ENCODE data around the gene C1RL. TPM values are rescaled to one million over a fixed set of nuclear protein-coding genes. Genes with fewer than 3 reads are reported as not detected.
"Not testable (repeated sequence)": the region's sequence is repeated elsewhere in the genome, so short reads cannot be mapped to it uniquely, and the experiment has no call there.

The C1RL gene
- total RNA-seq, 4 donors from 2014 or later, result 39.6 to 261 (median 65.0) TPM

- H3K27ac ChIP-seq, result no peak overlapping the region
- peaks cover 4% of the 10 kb centered on the region for H3K27me3 ChIP-seq
- no peak for TF ChIP-seq CTCF (IDR thresholded peaks at IDR 0.05)
- TF ChIP-seq POLR2AphosphoS5 (IDR thresholded peaks at IDR 0.05), result no peak
- TF ChIP-seq EP300 (IDR thresholded peaks at IDR 0.05; ENCODE audit: low read depth), result no peak
- TF ChIP-seq POLR2A (IDR thresholded peaks at IDR 0.05), result no peak
- intact Hi-C loops (cut with DNase I; ENCODE audit: low total_unique reads), result no loop called here
- no peak overlapping the region for H3K4me3 ChIP-seq
- no peaks in the 10 kb centered on the region for H3K9me3 ChIP-seq
- H3K36me3 ChIP-seq, result no peaks in the 10 kb centered on the region
- in situ Hi-C loops (cut with MboI; ENCODE audit: low pct_ligation_motif_present in 1 of 4, low pct_unique_long_range_greater_than_20kb in 1 of 4, low sequenced_read_pairs in 3 of 4), result no loop called here
- DNase-seq, result no peak
- H3K4me1 ChIP-seq, result peaks cover 0 to 5% (median 3%) of the 10 kb centered on the region in 4 donors
- WGBS, 2 donors (ENCODE audit: low coverage in 1 of 2), result 84 to 90% methylated on average over 2 to 4 of the region's 4 CpGs
These were observed 54.1 kb downstream of the C1RL start for GRCh38 chr12:7054925-7055324.

GRCh38 chr12:7049973-7050372 lies 59.0 kb downstream of the C1RL start:
- intact Hi-C loops (cut with DNase I; ENCODE audit: low total_unique reads); H3K9me3 ChIP-seq; H3K36me3 ChIP-seq; H3K4me1 ChIP-seq; DNase-seq; H3K27me3 ChIP-seq; H3K27ac ChIP-seq; in situ Hi-C loops (cut with MboI; ENCODE audit: low pct_ligation_motif_present in 1 of 4, low pct_unique_long_range_greater_than_20kb in 1 of 4, low sequenced_read_pairs in 3 of 4); H3K4me3 ChIP-seq: not testable (repeated sequence)
- 92 to 94% methylated on average over 3 of the region's 3 CpGs for WGBS, 2 donors (ENCODE audit: low coverage in 1 of 2)

- WGBS, 2 donors (ENCODE audit: low coverage in 1 of 2), result 87 to 92% methylated on average over 8 to 10 of the region's 10 CpGs
- H3K27ac ChIP-seq; DNase-seq; in situ Hi-C loops (cut with MboI; ENCODE audit: low pct_ligation_motif_present in 1 of 4, low pct_unique_long_range_greater_than_20kb in 1 of 4, low sequenced_read_pairs in 3 of 4); H3K36me3 ChIP-seq; H3K4me1 ChIP-seq; H3K9me3 ChIP-seq; H3K4me3 ChIP-seq; intact Hi-C loops (cut with DNase I; ENCODE audit: low total_unique reads); H3K27me3 ChIP-seq: not testable (repeated sequence)
These were observed 59.5 kb downstream of the C1RL start for GRCh38 chr12:7049445-7049951.

- DNase-seq, result no peak
- Histone ChIP-seq H3K27me3 (no peaks in the 10 kb centered on the region), H3K4me1 (peaks cover 0 to 5% (median 2%) of the 10 kb centered on the region in 4 donors), H3K36me3 (no peaks in the 10 kb centered on the region), H3K27ac (no peak overlapping the region), H3K4me3 (no peak overlapping the region), H3K9me3 (no peaks in the 10 kb centered on the region)
- in situ Hi-C loops (cut with MboI; ENCODE audit: low pct_ligation_motif_present in 1 of 4, low pct_unique_long_range_greater_than_20kb in 1 of 4, low sequenced_read_pairs in 3 of 4), result no loop called here
- intact Hi-C loops (cut with DNase I; ENCODE audit: low total_unique reads), result no loop called here
- WGBS, 2 donors (ENCODE audit: low coverage in 1 of 2), result 54 to 56% methylated on average over 4 to 5 of the region's 5 CpGs
- no peak for TF ChIP-seq CTCF (IDR thresholded peaks at IDR 0.05)
These were observed 61.7 kb downstream of the C1RL start for GRCh38 chr12:7047306-7047705.

- no peak for TF ChIP-seq POLR2AphosphoS5 (IDR thresholded peaks at IDR 0.05)
- TF ChIP-seq POLR2A (IDR thresholded peaks at IDR 0.05), result no peak
- no peak for TF ChIP-seq CTCF (IDR thresholded peaks at IDR 0.05)
- no peak for TF ChIP-seq EP300 (IDR thresholded peaks at IDR 0.05; ENCODE audit: low read depth)
- Histone ChIP-seq H3K36me3 (no peaks in the 10 kb centered on the region), H3K9me3 (no peaks in the 10 kb centered on the region), H3K4me3 (no peak overlapping the region), H3K27ac (no peak overlapping the region), H3K27me3 (no peaks in the 10 kb centered on the region), H3K4me1 (peaks cover 0 to 5% (median 2%) of the 10 kb centered on the region in 4 donors)
- 81 to 83% methylated on average over 4 to 5 of the region's 5 CpGs for WGBS, 2 donors (ENCODE audit: low coverage in 1 of 2)
- intact Hi-C loops (cut with DNase I; ENCODE audit: low total_unique reads), result no loop called here
- no peak for DNase-seq
- in situ Hi-C loops (cut with MboI; ENCODE audit: low pct_ligation_motif_present in 1 of 4, low pct_unique_long_range_greater_than_20kb in 1 of 4, low sequenced_read_pairs in 3 of 4), result no loop called here
These were observed 62.5 kb downstream of the C1RL start for GRCh38 chr12:7046383-7047105.
